Stimulated activated CD4-positive, alpha-beta T cell treated with anti-CD3 and anti-CD28 coated beads, Interleukin-1b, Interleukin-23, amount 100 ng/mL, for 1 hour (primary cell): ENCODE measurements around the gene RSPH9.

ENCODE experiments used
- DNase-seq, 2 donors: peaks; one replicate each; pipeline ENCODE4 v3.0.0-alpha.2; 2020; ENCODE audit warnings: low read depth in 2 of 2

Gene RSPH9

DNA sequence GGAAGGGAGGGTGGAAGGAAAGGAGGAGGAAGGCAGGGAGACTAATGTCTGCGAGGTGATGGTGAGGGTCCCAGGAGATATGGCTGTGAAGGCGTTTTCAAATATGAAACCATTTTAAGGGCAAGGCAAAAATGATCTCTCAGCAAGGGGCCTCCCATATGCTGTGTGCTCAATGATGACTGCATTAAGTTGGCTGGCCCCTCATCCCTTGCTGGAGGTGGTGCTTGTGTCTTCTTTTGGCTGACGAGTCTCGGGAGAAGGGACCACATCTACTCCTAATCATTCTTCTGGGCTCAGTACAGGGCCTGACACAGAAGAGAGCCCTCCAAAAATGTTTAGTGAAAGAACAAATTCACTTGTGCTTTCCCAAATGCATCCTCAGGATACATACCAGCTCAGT lies 65.7 kb downstream of the RSPH9 start:
- DNase-seq: no peak

DNA sequence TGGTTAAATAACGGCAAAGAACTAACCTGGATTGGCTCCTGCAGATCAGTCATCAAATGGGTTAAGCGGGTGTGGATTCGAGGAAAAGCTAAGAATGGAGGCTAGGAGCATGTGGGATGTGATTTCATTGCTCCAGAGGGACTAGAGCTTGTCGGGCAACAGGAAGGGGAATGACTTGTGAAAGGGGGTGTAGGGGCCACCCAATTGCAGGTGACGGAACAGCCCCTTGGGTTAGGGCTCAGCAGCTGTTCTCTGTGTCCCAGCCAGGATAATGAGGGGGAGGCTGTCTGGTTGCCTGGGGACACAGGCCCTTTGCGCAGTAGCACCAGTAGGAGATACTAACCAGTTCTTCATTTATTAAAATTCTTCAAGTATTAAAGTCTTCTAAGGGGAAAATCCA lies 67.7 kb downstream of the RSPH9 start:
- DNase-seq: no peak

- no peak for DNase-seq
Observed at GRCh38 chr6:43713643-43714310, 68.9 kb downstream of the RSPH9 start.

DNA sequence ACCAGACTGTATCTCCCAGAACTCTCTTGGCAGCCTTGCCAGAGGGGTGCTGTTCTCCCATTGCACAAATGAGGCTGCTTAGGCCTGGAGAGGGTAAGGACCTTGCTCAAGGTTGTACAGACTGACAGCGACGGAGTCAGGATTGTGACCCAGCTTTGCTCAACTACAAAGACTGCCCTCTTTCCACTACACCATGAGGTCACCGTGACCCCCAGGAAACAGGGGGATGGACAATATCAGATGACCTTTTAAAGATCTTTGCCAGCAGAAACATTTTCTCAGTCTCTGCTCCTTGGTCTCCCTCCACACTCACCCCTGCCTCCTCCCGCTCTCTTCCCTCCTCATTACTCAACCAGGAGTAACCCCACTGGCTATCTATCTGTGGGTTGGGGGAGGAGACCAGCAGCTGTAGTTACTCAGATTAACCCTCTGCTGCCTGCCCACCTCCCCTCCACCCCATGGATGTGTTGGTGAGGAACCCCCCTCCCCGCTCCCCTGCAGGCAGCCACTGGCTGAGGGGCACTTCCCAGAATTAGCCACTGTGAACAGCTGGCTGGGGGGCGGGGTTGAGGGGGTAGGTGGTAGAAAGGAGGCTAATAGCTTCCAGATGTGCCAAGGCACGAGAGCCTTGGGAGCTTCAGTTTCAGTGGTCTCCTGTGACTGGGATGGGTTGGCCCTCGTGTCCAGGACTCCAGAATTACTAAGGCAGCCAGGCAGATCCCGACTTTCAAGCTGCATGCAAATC lies 69.6 kb downstream of the RSPH9 start:
- DNase-seq: no peak

- no peak for DNase-seq
Observed at GRCh38 chr6:43715056-43715788, 70.4 kb downstream of the RSPH9 start.

- DNase-seq: no peak
Observed at GRCh38 chr6:43716099-43716498, 71.3 kb downstream of the RSPH9 start.

GRCh38 chr6:43717389-43717788 lies 72.6 kb downstream of the RSPH9 start:
- no peak for DNase-seq

GRCh38 chr6:43717822-43718221 lies 73.0 kb downstream of the RSPH9 start:
- no peak for DNase-seq

DNA sequence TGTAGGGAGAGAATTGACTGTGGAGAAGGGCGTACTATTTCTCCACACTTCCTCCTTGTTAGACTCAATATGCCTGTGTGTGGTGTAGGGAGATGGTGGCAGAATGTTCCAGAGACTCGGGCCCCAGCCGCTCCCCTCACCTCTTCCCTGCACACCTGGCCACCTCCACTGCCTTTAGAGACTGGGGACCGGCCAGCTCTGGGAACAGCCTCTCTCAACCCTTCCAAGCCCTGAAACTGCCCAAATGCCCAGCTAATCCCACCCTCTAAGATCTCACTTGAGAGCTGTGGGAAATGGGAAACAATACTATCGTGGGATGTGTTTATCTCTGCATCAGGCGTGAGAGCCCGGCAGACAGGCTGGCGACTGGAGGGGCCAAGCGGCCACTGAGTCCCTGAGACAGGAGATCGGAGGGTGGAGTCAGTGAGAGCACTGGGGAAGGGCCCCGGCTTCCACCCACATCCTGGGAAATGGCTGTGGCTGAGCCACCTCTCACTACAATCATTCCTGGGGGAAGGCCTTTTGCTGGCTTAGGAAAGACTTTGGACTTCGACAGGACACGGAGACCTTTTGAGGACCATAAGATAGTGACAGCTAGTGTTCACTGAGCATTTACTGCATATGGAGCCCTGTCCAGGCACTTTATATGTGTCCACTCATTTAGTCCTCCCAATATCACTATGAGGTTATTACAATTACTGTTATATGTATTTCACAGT lies 73.7 kb downstream of the RSPH9 start:
- no peak for DNase-seq

GRCh38 chr6:43719511-43719910 lies 74.7 kb downstream of the RSPH9 start:
- no peak for DNase-seq

GRCh38 chr6:43720999-43721398 lies 76.2 kb downstream of the RSPH9 start:
- DNase-seq: no peak
